HepG2 (cell line): ENCODE data around the gene TF. TPM values are rescaled to one million over a fixed set of nuclear protein-coding genes. Genes with fewer than 3 reads are reported as not detected.

Experiments
- ATAC-seq: fragments of 200-7000 bp; cut with Tn5 transposase; 3 replicates; pipeline ENCODE4 v1.9.1; 2020; ENCODE audit warnings: mild to moderate bottlenecking, moderate library complexity
- BruUV-seq: library from RNA; stranded (reverse); fragments of 400-500 nt; replicated peaks from 2 replicates; lab custom pipeline; 2021; lab: Mats Ljungman, UMichigan
- CTCF ChIA-PET: fragments of 300-600 bp; formaldehyde crosslinking; extraction: SDS; loops from one replicate; lab custom pipeline; 2021; ENCODE audit warnings: low total read pairs, inconsistent platforms, low intra/inter-chr PET ratio; lab: Yijun Ruan, JAX
- POLR2A ChIA-PET: fragments of 350-600 bp; sonication (Branson Sonifier 250); formaldehyde crosslinking; loops from one replicate; lab custom pipeline; 2020; ENCODE audit warnings: antibody characterized with exemption, inconsistent platforms; lab: Yijun Ruan, JAX
- DNase-seq: peaks from one replicate; pipeline ENCODE4 v3.0.0-alpha.2; 2015; ENCODE audit warnings: low spot score
- FAIRE-seq: peaks from 3 replicates; lab custom pipeline; 2011; peaks lifted over from hg19 to GRCh38; lab: Jason Lieb, UNC
- H2AFZ ChIP-seq: one replicate; pipeline ENCODE4 v1.6.1; 2011; ENCODE audit warnings: low read length, inconsistent platforms
- H3K27ac ChIP-seq: fragments of 300-600 bp; 3 replicates; pipeline ENCODE4 v1.8.0; 2011; ENCODE audit warnings: mixed run types, mild to moderate bottlenecking, mixed read lengths, low read length, inconsistent platforms; ENCODE audit not compliant: insufficient read depth; ENCODE audit errors: extremely low read length
- H3K27me3 ChIP-seq, 2 experiments: fragments of 200-600 bp in 1 of 2; 2 replicates in 1 of 2; 3 replicates in 1 of 2; pipeline versions ENCODE4 v1.6.0 to v1.8.0; 2011; ENCODE audit warnings: low read length in 2 of 2, mild to moderate bottlenecking in 2 of 2, moderate library complexity in 2 of 2, inconsistent platforms in 1 of 2; ENCODE audit not compliant: insufficient read depth in 2 of 2, control insufficient read depth in 1 of 2
- H3K36me3 ChIP-seq, 2 experiments: fragments of 200-600 bp in 1 of 2; replicated peaks in 1 of 2; 2 replicates in 1 of 2; 3 replicates in 1 of 2; pipeline versions ENCODE4 v1.5.1 to v1.8.0; 2011; ENCODE audit warnings: low read length in 2 of 2, inconsistent platforms in 1 of 2; ENCODE audit not compliant: insufficient read depth in 2 of 2, control insufficient read depth in 1 of 2
- H3K4me1 ChIP-seq: 2 replicates; pipeline ENCODE4 v1.5.1; 2012; ENCODE audit warnings: low read length, inconsistent platforms; ENCODE audit not compliant: insufficient read depth
- H3K4me2 ChIP-seq: 2 replicates; pipeline ENCODE4 v1.6.0; 2011; ENCODE audit warnings: low read depth, low read length, inconsistent platforms
- H3K4me3 ChIP-seq, 3 experiments: fragments of 200-600 bp in 1 of 3; sonication (generic), shearing (Covaris generic) in 1 of 3; replicated peaks in 1 of 3; 2 replicates each; pipeline ENCODE4 v1.5.1; 2011 to 2016; ENCODE audit warnings: low read length in 3 of 3, inconsistent platforms in 2 of 3, low read depth in 2 of 3, mild to moderate bottlenecking in 2 of 3, control low read depth in 1 of 3, mixed read lengths in 1 of 3; ENCODE audit not compliant: insufficient read depth in 1 of 3
- H3K79me2 ChIP-seq: one replicate; pipeline ENCODE4 v1.6.1; 2011; ENCODE audit warnings: low read length, inconsistent platforms; ENCODE audit not compliant: insufficient read depth
- H3K9ac ChIP-seq: 2 replicates; pipeline ENCODE4 v1.6.0; 2011; ENCODE audit warnings: mild to moderate bottlenecking, low read depth, low read length, inconsistent platforms; ENCODE audit not compliant: insufficient read depth
- H3K9me3 ChIP-seq: 2 replicates; pipeline ENCODE4 v1.5.1; 2012; ENCODE audit warnings: mild to moderate bottlenecking, low read length
- H4K20me1 ChIP-seq: 2 replicates; pipeline ENCODE4 v1.6.0; 2011; ENCODE audit warnings: inconsistent platforms, mild to moderate bottlenecking, low read length, moderate library complexity; ENCODE audit not compliant: insufficient read depth
- CREB1 ChIP-seq, 2 experiments: fragments of 450-650 bp in 1 of 2; IDR thresholded peaks; 2 replicates each; pipeline ENCODE4 v1.6.1; 2016 to 2017; ENCODE audit warnings: control low read depth in 1 of 2, mild to moderate bottlenecking in 1 of 2, missing compliant biosample characterization in 1 of 2, missing genetic modification characterization in 1 of 2
- HOXA9 ChIP-seq: sonication (generic); formaldehyde crosslinking; IDR thresholded peaks from 2 replicates; pipeline ENCODE4 v1.8.1; 2022; ENCODE audit warnings: missing genetic modification reagents, mild to moderate bottlenecking, moderate library complexity, borderline replicate concordance
- ZNF17 ChIP-seq: sonication (generic); formaldehyde crosslinking; IDR thresholded peaks from 2 replicates; pipeline ENCODE4 v1.5.0; 2020; ENCODE audit warnings: mild to moderate bottlenecking, missing genetic modification reagents
- ZNF431 ChIP-seq: sonication (generic); formaldehyde crosslinking; IDR thresholded peaks from 2 replicates; pipeline ENCODE4 v1.9.0; 2022; ENCODE audit warnings: missing genetic modification reagents, low read depth, mild to moderate bottlenecking, borderline replicate concordance
- ZNF607 ChIP-seq: sonication (generic); formaldehyde crosslinking; IDR thresholded peaks from 2 replicates; pipeline ENCODE4 v1.5.1; 2020; ENCODE audit warnings: missing genetic modification reagents, mild to moderate bottlenecking, borderline replicate concordance
- ZNF713 ChIP-seq: sonication (generic); formaldehyde crosslinking; IDR thresholded peaks from 2 replicates; pipeline ENCODE4 v1.4.0; 2020; ENCODE audit warnings: mild to moderate bottlenecking, missing genetic modification reagents
- ZNF773 ChIP-seq: sonication (generic); formaldehyde crosslinking; IDR thresholded peaks from 2 replicates; pipeline ENCODE4 v1.4.0; 2020; ENCODE audit warnings: missing genetic modification reagents, borderline replicate concordance
- WGBS: methylation state at CpG from one replicate; pipeline ENCODE4 v1.1.6; 2017; ENCODE audit warnings: low lambda C conversion rate; 5-methylcytosine and 5-hydroxymethylcytosine counted together
- in situ Hi-C: cut with HindIII; loops from 2 replicates; pipeline ENCODE4 v1.10.0; 2017; ENCODE audit warnings: low pct_unique_long_range_greater_than_20kb; ENCODE audit not compliant: extremely low pct_ligation_motif_present
- intact Hi-C: fragments of 100-400 bp; cut with micrococcal nuclease; formaldehyde crosslinking; loops from one replicate; pipeline ENCODE4 v1.10.0; 2022; ENCODE audit not compliant: unreplicated experiment
- polyA plus RNA-seq, 8 experiments: library from polyadenylated mRNA; depleted of rRNA in 3 of 8; stranded (reverse) in 7 of 8; unstranded in 1 of 8; fragments of >200 nt; fragmentation: Illumina TruSeq in 4 of 8; extraction: Trizol in 4 of 8; gene quantifications; 2 replicates each; pipeline versions ENCODE4 v1.2.1 to v1.2.3, GENCODE V29; 2011 to 2016; ENCODE audit warnings: low read depth in 4 of 8, missing spikeins in 1 of 8, mixed read lengths in 1 of 8; ENCODE audit not compliant: insufficient read depth in 1 of 8
- total RNA-seq, 5 experiments: library from RNA; depleted of rRNA; stranded (reverse); fragments of >200 nt; fragmentation: Illumina TruSeq; extraction: Trizol; gene quantifications; 2 replicates each; pipeline ENCODE4 v1.2.3, GENCODE V29; 2016; ENCODE audit warnings: low read depth in 1 of 5
- TF ChIP-seq, protein P1 (sequence below): sonication (generic); formaldehyde crosslinking; IDR thresholded peaks from 2 replicates; pipeline ENCODE4 v1.8.1; 2023; ENCODE audit warnings: mild to moderate bottlenecking, missing genetic modification reagents, borderline replicate concordance
- TF ChIP-seq, protein P2 (sequence below): fragments of 450-650 bp; IDR thresholded peaks from 2 replicates; pipeline ENCODE4 v1.6.1; 2016
- TF ChIP-seq, protein P3 (sequence below): sonication (generic); formaldehyde crosslinking; IDR thresholded peaks from 2 replicates; pipeline ENCODE4 v1.4.0; 2020; ENCODE audit warnings: mild to moderate bottlenecking, missing genetic modification reagents
- TF ChIP-seq, protein P4 (sequence below): sonication (generic); formaldehyde crosslinking; IDR thresholded peaks from 2 replicates; pipeline ENCODE4 v1.5.0; 2020; ENCODE audit warnings: missing genetic modification reagents
- TF ChIP-seq, protein P5 (sequence below): IDR thresholded peaks from 2 replicates; pipeline ENCODE4 v1.6.1; 2016
- TF ChIP-seq, protein P6 (sequence below): sonication (generic); formaldehyde crosslinking; IDR thresholded peaks from 2 replicates; pipeline ENCODE4 v1.8.1; 2023; ENCODE audit warnings: mild to moderate bottlenecking, missing genetic modification reagents

Gene TF
- total and polyA plus RNA-seq, 2 of the 13 experiments (the other 11 are each of a cell fraction or from before 2014, with no cell fraction given), result 10,074 to 11,821 TPM

DNA sequence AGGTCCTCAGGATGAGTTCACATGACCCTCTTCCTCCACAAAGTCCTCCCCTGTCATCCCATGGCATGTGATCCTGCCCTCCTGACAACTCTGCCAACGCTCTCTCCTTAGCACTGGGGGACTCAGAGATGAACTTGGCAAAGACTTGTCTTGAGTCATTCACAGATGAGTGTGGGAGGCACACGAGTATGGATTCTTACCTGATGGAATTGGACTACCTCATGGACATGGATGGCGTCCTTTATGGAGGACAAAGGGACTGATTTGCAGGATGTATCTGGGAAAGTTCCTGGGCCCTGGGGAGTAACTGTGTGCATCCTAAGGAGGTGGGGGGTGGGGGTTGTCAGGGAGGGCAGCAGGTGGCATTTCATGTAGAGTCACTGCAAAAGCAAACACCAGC lies 46.3 kb upstream of the TF start:
- Histone ChIP-seq H3K9ac (no peak overlapping the region), H3K4me2 (no peak overlapping the region), H3K9me3 (no peaks in the 10 kb centered on the region), H3K36me3 (no peaks in the 10 kb centered on the region), H4K20me1 (no peaks in the 10 kb centered on the region), H3K4me3 (no peak overlapping the region)
- intact Hi-C loops, result no loop called here
- 59% methylated on average over 3 of the region's 3 CpGs for WGBS
- CTCF ChIA-PET, result no interaction called here
- DNase-seq (no peak), ATAC-seq (no peak)
- in situ Hi-C loops, result no loop called here
- TF ChIP-seq, protein P1, sequence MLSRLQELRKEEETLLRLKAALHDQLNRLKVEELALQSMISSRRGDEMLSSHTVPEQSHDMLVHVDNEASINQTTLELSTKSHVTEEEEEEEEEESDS (CRISPR knock-in tag), result no peak
- no peak for TF ChIP-seq ZNF713 (CRISPR knock-in tag)
- TF ChIP-seq ZNF607 (CRISPR knock-in tag), result no peak
- TF ChIP-seq, protein P2, sequence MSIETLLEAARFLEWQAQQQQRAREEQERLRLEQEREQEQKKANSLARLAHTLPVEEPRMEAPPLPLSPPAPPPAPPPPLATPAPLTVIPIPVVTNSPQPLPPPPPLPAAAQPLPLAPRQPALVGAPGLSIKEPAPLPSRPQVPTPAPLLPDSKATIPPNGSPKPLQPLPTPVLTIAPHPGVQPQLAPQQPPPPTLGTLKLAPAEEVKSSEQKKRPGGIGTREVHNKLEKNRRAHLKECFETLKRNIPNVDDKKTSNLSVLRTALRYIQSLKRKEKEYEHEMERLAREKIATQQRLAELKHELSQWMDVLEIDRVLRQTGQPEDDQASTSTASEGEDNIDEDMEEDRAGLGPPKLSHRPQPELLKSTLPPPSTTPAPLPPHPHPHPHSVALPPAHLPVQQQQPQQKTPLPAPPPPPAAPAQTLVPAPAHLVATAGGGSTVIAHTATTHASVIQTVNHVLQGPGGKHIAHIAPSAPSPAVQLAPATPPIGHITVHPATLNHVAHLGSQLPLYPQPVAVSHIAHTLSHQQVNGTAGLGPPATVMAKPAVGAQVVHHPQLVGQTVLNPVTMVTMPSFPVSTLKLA, result no peak
- TF ChIP-seq, protein P3, sequence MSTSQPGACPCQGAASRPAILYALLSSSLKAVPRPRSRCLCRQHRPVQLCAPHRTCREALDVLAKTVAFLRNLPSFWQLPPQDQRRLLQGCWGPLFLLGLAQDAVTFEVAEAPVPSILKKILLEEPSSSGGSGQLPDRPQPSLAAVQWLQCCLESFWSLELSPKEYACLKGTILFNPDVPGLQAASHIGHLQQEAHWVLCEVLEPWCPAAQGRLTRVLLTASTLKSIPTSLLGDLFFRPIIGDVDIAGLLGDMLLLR (CRISPR knock-in tag), result no peak
- TF ChIP-seq ZNF17 (CRISPR knock-in tag), result no peak
- TF ChIP-seq ZNF773 (CRISPR knock-in tag), result no peak
- TF ChIP-seq, protein P4, sequence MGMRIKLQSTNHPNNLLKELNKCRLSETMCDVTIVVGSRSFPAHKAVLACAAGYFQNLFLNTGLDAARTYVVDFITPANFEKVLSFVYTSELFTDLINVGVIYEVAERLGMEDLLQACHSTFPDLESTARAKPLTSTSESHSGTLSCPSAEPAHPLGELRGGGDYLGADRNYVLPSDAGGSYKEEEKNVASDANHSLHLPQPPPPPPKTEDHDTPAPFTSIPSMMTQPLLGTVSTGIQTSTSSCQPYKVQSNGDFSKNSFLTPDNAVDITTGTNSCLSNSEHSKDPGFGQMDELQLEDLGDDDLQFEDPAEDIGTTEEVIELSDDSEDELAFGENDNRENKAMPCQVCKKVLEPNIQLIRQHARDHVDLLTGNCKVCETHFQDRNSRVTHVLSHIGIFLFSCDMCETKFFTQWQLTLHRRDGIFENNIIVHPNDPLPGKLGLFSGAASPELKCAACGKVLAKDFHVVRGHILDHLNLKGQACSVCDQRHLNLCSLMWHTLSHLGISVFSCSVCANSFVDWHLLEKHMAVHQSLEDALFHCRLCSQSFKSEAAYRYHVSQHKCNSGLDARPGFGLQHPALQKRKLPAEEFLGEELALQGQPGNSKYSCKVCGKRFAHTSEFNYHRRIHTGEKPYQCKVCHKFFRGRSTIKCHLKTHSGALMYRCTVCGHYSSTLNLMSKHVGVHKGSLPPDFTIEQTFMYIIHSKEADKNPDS (CRISPR knock-in tag), result no peak
- no peak for TF ChIP-seq ZNF431 (CRISPR knock-in tag)
- no peak for TF ChIP-seq CREB1 (IDR thresholded peaks at IDR 0.05)
- no peak for TF ChIP-seq CREB1 (CRISPR knock-in tag; IDR thresholded peaks at IDR 0.05)
- TF ChIP-seq HOXA9 (CRISPR knock-in tag), result no peak
- TF ChIP-seq, protein P5, sequence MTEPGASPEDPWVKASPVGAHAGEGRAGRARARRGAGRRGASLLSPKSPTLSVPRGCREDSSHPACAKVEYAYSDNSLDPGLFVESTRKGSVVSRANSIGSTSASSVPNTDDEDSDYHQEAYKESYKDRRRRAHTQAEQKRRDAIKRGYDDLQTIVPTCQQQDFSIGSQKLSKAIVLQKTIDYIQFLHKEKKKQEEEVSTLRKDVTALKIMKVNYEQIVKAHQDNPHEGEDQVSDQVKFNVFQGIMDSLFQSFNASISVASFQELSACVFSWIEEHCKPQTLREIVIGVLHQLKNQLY (CRISPR knock-in tag), result no peak
- TF ChIP-seq, protein P6, sequence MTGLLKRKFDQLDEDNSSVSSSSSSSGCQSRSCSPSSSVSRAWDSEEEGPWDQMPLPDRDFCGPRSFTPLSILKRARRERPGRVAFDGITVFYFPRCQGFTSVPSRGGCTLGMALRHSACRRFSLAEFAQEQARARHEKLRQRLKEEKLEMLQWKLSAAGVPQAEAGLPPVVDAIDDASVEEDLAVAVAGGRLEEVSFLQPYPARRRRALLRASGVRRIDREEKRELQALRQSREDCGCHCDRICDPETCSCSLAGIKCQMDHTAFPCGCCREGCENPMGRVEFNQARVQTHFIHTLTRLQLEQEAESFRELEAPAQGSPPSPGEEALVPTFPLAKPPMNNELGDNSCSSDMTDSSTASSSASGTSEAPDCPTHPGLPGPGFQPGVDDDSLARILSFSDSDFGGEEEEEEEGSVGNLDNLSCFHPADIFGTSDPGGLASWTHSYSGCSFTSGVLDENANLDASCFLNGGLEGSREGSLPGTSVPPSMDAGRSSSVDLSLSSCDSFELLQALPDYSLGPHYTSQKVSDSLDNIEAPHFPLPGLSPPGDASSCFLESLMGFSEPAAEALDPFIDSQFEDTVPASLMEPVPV, result no peak
- TF ChIP-seq, all 625 proteins: peak for 0
- no peak overlapping the region for H3K27ac ChIP-seq
- no peaks in the 10 kb centered on the region for H3K79me2 ChIP-seq
- H2AFZ ChIP-seq, result no peak overlapping the region
- no peak for FAIRE-seq
- POLR2A ChIA-PET, result no interaction called here
- no peaks in the 10 kb centered on the region for H3K27me3 ChIP-seq
- BruUV-seq, result no TSS peak
- peaks cover 31% of the 10 kb centered on the region for H3K4me1 ChIP-seq
